OCI-LY1 (cell line): ENCODE measurements around the gene PON1.

Experiments used
- CTCF ChIP-seq: fragments of 200-600 bp; sonication (generic), shearing (Covaris generic); IDR thresholded peaks from 2 replicates; pipeline ENCODE4 v1.5.1; 2017; ENCODE audit warnings: mild to moderate bottlenecking, antibody characterized with exemption, low read length, moderate library complexity, mixed read lengths
- EZH2 ChIP-seq: fragments of 200-600 bp; sonication (generic), shearing (Covaris generic); IDR thresholded peaks from 2 replicates; pipeline ENCODE4 v1.8.0; 2017; ENCODE audit warnings: borderline replicate concordance, mixed run types, mild to moderate bottlenecking, antibody characterized with exemption, low read length, moderate library complexity, mixed read lengths

- TF ChIP-seq CTCF (0 out of 2 replicates have a peak, but pooled peaks have one; percentile 7), EZH2 (no peak)
These were observed 18.4 kb upstream of the PON1 start for GRCh38 chr7:95342642-95343307.
